Fibroblast of villous mesenchyme (primary cell): ENCODE data around the gene JMJD1C. TPM values are rescaled to one million over a fixed set of nuclear protein-coding genes. Genes with fewer than 3 reads are reported as not detected.
"Not testable (repeated sequence)": the region's sequence is repeated elsewhere in the genome, so short reads cannot be mapped to it uniquely, and the experiment has no call there.

ENCODE experiments used
- DNase-seq: peaks from one replicate; pipeline ENCODE4 v3.0.0-alpha.2; 2010; ENCODE audit warnings: low read depth
- H3K4me3 ChIP-seq: 2 replicates; pipeline ENCODE4 v1.5.1; 2011; ENCODE audit warnings: low read depth, mild to moderate bottlenecking, low read length
- total RNA-seq: library from RNA; depleted of rRNA; stranded (reverse); fragments of >200 nt; gene quantifications from 2 replicates; pipeline ENCODE4 v1.2.3, GENCODE V29; 2012
- TF ChIP-seq, protein P1 (sequence below): IDR thresholded peaks from 2 replicates; pipeline ENCODE4 v1.5.1; 2012; ENCODE audit warnings: low read depth, mild to moderate bottlenecking, low read length; ENCODE audit not compliant: insufficient read depth

JMJD1C gene
- total RNA-seq, 1 donor, result 98.4 TPM

DNA sequence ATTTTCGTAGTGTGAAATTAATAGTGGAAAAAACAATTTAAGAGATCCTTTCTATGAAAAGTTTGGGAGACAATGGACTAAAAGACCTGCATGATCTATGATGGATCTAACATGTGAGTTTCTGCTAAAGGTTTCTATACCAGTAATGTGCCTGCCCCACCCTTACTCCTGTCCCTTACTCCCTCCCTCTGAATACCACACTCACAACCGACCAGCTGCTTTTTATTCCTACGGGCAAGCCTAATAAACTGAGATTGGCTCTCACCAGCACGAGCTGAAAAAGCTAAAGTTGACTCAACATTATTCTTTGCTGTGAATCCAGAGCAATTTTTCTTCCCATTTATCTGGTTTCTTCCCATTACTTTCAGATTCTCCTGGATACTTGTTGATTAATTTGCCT, 37.6 kb upstream of the JMJD1C start:
- TF ChIP-seq, protein P1, sequence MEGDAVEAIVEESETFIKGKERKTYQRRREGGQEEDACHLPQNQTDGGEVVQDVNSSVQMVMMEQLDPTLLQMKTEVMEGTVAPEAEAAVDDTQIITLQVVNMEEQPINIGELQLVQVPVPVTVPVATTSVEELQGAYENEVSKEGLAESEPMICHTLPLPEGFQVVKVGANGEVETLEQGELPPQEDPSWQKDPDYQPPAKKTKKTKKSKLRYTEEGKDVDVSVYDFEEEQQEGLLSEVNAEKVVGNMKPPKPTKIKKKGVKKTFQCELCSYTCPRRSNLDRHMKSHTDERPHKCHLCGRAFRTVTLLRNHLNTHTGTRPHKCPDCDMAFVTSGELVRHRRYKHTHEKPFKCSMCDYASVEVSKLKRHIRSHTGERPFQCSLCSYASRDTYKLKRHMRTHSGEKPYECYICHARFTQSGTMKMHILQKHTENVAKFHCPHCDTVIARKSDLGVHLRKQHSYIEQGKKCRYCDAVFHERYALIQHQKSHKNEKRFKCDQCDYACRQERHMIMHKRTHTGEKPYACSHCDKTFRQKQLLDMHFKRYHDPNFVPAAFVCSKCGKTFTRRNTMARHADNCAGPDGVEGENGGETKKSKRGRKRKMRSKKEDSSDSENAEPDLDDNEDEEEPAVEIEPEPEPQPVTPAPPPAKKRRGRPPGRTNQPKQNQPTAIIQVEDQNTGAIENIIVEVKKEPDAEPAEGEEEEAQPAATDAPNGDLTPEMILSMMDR, result no peak
- H3K4me3 ChIP-seq, result no peak overlapping the region
- no peak for DNase-seq

DNA sequence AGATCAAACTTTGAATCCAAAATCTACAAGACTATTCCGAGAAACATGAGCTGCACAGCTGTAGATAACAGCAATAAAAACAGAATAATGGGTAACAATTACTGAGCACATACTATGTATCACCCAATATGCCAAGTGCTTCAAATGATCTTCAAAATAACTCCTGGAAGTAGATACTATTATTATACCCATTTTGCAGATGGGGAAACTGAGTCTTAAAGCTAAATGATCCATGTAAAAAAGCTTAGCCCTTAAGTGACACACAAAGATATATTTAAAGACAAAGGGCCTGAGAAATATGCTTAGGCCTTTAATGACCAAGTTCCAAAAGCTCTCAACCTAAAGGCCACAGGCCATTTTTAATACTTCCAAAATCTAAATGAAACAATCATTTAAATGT, 37.1 kb upstream of the JMJD1C start:
- no peak for DNase-seq
- TF ChIP-seq, protein P1, result no peak
- H3K4me3 ChIP-seq, result no peak overlapping the region

DNA sequence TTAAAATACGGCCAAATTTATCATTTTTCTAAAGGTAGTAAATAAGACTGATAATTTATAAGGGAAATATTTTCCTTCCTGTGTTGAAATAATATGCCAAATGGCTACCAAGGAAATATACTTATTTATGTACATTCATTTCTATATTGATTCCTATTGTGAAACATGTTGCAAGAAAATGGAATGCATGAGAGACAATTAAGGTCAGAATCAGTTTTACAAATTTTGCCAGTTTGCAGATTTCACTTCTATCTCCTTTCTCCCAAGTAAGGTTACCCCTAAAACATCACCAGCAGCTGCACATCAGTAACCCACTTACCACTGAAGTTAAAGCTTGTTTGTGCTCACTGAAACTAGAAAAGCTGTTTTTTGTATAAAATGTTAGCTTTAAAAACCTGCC, 36.2 kb upstream of the JMJD1C start:
- DNase-seq, result no peak
- TF ChIP-seq, protein P1, result no peak
- no peak overlapping the region for H3K4me3 ChIP-seq

DNA sequence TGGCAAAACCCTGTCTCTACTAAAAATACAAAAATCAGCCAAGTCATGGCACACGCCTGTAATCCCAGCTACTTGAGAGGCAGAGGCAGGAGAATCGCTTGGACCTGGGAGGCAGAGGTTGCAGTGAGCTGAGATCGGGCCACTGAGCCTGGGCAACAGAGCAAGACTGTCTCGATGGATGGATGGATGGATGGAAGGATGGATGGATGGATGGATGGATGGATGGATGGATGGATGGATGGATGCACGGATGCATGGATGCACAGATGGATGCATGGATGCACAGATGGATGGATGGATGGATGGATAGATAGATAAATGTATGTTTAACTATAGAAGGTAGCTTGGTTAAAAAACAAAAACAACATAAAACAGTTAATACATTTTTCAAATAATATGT, 34.8 kb upstream of the JMJD1C start:
- H3K4me3 ChIP-seq, DNase-seq: not testable (repeated sequence)

DNA sequence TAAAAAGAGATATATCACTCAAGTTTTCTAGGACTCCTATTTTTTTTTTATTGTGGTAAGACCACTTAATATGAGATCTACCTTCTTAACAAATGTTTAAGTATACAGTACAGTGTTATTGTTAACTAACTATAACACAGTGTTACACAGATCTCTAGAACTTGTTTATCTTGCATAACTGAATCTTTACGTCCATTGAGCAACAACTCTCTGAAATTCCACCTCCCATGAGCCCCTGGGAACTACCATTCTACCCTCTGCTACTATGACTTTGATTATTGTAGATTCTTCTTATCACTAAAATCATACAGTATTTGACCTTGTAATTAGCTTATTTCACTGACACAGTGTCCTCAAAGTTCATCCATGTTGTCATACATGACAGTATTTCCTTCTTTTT, 32.9 kb upstream of the JMJD1C start:
- TF ChIP-seq, protein P1, result no peak
- DNase-seq, result peak; percentile 51
- H3K4me3 ChIP-seq, result no peak overlapping the region

DNA sequence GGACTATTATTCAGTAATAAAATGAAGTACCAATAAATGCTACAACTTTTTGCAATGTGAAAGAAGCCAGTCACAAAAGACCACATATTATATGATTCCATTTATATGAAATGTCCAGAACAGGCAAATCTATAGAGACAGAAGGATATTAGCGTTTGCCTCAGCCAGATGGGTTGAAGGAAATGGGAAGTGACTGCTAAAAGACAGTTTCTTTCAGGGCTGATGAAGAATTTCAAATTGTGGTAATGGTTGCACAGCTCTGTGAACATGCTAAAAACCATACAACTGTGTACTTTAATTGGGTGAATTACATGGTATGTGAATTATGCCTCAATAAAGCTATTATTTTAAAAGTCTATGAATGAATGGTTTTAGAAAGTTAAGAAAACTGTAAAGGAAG, 31.5 kb upstream of the JMJD1C start:
- no peak for DNase-seq
- TF ChIP-seq, protein P1, result no peak
- H3K4me3 ChIP-seq, result no peak overlapping the region

DNA sequence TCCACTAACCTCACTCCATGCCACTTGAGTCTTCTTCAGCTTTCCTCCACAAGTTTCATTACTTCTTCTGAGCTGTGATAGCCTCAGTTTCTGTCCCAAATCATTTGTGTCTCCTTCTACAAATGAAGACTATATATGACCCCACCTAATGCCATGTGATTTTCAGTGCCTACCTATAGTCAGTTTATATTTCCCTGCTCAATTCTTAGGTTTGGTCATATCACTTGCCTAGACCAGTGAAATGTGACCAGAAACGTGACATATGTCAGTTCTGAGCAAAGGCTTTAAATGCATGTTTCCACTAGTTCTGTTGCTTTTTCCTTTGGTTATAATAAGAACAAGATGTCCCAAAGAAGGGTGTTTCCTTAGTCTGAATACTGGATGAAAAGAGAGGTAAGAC, 30.8 kb upstream of the JMJD1C start:
- no peak for DNase-seq
- no peak overlapping the region for H3K4me3 ChIP-seq
- TF ChIP-seq, protein P1, result no peak
